HG02763 (cell line): Measurements from ENCODE around the gene TFF2.

Experiments
- ATAC-seq: cut with Tn5 transposase; IDR thresholded peaks from one replicate; pipeline ENCODE4 v1.9.1; 2021; ENCODE audit warnings: mild to moderate bottlenecking, moderate library complexity; ENCODE audit not compliant: unreplicated experiment

TFF2 gene

DNA sequence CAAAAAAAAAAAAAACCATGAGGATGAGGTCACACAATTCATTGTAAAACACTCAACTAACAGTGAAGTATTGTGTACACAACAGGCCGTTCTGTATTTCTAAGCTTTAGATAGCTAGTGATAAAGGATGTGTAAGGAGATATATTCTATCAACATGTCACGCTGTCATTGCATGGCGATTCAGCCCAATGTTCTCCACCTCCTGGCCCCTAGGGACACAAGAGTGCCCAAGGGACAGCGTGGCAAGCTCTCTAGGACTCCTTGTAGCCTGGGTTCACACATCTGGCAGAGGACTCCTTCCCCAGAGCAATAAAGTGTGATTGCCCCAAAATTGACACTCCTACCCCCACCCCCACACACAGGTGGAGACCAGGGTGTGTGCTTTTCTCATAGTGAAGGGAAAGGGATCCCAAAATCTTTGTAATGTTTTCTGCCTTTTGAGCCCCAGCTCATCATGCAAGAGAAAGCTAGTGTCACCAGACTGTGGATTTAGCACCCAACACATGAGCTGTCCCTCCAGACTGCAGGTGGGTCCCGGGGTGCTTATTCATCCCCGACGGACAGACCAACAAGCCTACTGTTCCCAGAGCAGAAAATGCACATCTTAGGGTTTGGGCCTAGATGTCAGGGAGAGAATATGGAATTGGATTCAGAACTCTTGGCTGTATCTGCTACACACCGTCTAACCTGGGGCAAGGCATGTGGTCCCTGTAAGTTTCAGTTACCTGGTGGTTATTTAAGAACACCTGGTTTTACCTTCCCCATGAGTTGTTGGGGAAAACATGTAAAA, 33.6 kb upstream of the TFF2 start:
- no peak for ATAC-seq

DNA sequence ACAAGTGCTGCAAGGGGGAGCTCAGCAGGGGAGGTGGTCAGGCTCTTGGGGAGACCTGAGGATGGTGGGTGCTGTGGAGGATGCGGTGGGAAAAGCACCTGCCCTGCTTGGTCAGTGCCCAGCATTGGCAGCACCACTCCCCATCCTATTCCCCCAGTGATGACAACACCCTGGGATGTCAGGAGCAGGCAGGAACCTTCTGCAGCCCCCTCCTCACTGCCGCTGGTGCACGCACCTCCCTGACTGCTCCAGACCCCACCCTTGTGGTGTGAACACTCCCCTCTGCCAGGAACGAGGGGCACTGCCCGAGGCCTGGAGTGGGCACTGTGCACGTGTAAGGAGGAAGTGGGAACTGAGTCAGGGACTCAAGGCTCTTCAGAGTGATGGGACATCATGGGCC, 32.5 kb upstream of the TFF2 start:
- ATAC-seq: no peak

DNA sequence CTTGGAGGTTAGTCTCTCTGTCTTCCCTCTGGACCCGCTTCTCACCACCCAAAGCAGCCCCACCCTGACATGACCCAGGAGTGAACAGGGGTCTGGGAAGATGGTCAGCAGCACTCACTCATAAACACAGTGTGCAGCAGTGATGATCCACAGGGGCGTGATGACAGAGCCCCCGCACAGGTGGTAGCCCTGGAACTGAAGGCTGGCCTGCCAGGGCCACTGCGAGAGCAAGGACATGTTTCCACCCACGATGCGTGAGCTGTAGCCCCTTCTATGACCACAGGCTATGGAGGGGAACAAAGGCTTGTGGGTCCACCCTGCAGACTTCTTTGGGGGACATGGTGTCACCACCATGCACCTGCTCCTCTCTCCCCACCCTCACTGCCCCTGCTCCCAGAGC, 32.1 kb upstream of the TFF2 start:
- no peak for ATAC-seq

DNA sequence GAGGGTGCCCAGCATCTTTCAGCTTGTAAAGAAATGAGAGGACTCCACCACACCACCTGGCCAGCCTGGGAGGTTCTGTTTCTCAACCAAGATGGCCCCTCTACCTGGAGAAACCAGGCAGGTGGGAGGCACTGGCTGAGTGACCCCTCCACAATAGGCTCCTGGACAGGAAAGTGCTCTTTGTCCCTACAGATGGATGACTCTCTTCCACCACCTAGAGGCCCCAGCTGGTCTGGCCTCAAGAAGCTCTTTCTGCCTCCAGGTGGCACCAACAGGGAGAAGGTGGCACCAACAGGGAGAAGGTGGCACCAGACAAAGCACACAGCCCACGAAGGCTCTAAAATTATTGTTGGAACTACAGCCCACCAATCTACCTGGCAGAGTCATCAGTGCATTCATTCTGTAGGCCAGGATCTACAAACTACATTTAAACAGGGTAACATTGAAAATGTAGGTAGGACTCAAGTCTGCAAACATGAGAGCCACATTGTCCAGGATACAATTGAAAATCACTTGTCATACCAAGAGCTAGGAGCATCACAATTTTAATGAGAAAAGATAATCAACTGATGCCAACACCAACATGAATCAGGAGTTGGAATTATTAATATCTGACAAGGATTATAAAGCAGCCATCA, 30.7 kb upstream of the TFF2 start:
- no peak for ATAC-seq

DNA sequence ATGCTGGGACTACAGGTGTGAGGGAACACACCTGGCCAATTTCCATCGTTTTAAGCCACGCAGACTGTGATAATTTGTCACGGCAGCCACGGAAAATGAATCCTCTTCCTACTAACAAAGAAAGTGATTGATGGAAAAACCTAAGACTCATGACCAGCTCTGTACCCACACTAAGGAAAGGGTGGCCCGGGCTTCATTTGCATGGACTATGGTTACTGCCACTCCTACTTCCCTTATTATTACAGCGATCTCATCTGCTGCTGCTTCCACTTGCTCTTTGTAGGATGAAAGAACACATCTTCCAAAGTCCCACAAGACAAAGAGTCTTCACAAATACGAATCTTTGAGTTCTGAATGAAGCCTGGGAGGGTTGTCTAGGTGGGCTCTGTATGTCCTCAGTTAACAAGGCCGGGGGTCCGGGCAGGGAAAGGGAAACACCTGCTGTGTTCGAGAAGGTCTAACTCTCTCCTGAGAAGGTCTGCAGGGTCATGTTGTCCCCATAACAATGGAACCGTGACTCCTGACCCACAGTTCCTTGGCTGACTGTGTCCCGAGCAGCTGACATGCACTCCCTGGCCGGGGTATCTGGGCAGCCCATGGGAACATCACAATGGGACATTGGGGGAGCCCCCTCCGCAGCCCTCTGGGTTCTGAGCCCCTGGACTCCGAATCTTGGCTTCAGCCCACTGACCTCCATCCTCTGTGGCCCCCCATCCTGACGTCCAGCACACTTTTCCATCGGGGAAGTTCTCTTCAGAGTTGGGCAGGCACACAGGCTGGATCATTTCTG, 28.8 kb upstream of the TFF2 start:
- ATAC-seq: no peak

DNA sequence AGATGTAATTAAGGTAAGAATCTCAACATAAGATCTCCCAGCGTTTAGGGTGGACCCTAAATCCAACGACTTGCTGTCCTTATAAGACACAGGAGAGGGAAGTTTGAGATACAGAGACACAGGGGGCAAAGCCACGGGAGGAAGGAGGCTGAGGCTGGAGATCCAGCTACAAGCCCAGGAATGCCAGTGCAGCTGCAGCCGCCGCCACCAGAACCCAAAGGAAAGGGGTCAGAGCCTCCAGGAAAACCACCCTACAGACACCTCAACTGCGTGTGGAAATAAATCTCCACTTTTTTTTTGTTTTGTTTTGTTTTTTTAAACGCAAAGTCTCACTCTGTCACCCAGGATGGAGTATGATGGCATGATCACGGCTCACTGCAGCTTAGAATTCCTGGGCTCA, 27.6 kb upstream of the TFF2 start:
- ATAC-seq: no peak

DNA sequence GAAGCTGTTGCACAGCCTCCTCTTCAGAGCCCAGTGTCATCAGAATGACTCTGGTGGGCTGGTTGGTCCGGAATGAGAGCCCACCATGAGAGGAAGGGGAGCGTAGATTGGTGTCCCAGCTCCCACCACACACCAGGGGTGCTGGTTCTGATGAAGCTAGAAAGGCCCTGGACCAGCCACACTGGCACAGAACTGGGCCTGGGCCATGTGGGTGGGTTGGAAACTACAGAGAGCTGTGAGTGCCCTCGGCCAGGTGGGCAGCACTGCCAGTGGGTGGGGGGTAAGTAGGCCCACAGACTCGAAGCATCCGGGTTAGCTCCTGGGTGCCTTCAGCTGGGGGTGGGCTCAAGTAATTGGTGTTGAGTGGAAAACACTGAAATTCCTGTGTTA, 27.2 kb upstream of the TFF2 start:
- ATAC-seq: no peak

DNA sequence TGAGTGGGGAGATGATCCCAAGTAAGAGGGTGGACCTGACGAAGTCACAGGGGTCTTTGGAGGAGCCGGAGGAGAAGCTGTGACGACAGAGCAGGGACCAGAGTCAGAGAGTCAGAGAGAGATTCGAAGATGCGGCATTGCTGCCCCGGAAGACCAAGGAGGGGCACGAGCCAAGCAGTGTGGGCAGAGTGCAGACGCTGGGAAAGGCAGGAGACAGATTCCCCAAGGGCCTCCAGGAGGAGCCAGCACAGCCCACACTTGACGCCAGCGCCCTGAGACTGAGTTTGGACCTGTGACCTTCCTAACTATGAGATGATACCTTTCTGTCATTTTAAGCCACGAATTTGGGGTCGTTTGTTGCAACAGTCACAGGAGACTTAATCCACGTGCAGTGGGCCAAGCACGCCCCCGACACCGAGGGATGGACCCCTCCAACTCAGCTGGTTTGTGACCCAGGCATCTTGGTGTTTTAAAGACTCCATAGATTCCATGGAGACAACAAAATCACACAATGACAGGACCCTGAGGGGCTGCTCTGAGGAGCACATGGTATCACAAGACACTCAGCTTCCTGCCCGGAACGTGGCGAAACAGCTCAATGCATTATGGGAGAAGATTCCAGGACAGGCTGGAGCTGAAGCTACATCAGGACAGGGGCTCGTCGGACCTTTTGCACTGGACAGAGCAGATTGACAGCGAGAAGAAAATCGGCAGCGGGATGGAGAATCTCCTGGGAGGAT, 26.6 kb upstream of the TFF2 start:
- no peak for ATAC-seq

DNA sequence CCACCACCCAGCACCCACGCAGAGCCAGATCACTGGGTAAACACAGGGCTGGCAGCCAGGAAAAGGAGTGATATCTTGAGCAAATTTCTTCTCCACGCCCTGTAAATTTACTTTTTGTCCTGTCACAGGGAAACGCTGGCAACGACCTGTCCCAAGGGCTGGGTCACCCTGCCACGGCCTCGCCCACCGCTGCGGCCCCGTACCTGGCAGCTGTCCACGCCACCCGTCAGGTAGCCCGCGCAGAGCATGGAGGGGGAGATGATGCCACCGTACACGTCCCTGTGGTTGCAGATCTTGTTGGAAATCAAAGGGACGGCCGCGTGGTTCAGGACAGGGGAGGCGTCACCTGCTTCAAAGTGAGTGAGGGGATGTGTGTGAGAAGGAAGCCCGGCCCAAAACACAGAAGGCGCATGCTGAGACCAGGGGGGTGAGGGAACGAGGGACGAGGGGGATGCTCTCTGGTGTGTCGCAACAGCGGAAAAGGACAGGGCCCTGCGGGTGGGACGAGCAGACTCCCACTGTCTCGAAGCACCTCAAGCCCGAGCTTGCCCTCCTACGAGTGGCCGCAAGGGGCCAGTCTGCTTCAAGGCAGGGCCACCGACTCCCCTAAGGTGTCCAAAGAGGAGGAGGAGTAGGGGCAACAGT, 25.7 kb upstream of the TFF2 start:
- no peak for ATAC-seq

DNA sequence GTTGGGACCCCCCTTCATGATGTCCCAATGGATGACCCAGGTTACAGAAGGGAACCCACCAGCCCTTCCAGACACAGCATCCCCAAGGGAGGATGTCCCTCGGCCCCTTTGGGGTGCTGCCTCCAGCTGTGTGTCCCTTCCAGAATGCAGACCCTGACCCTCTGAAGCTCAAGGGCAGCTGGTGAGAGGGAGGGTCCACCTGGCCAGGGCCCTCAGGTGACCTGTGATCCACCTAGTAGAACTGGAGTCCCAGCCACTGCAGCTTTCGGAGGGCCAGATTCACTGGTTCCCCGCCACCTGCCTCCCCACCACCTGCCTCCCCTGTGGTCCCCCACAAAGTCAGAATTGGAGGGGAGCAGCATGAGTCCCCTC, 25.2 kb upstream of the TFF2 start:
- no peak for ATAC-seq

DNA sequence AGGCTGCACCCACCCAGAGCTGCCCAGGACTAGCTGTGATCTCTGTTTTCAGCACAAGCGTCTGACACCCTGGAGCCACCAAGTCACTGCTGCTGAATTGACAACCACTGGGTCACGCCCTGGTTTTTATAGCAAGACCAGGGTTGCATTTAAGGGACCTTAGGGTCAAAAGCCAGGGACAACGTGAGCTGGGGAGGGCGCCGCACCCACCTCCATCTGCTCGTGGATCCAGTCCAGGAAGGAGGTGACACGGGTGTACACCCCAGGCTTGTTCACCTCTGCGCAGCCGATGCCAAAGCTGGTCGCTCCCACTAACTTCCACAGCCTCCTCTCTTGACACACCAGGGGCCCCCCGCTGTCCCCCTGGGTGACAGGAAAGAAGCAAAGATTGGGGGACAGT, 24.7 kb upstream of the TFF2 start:
- ATAC-seq: no peak

DNA sequence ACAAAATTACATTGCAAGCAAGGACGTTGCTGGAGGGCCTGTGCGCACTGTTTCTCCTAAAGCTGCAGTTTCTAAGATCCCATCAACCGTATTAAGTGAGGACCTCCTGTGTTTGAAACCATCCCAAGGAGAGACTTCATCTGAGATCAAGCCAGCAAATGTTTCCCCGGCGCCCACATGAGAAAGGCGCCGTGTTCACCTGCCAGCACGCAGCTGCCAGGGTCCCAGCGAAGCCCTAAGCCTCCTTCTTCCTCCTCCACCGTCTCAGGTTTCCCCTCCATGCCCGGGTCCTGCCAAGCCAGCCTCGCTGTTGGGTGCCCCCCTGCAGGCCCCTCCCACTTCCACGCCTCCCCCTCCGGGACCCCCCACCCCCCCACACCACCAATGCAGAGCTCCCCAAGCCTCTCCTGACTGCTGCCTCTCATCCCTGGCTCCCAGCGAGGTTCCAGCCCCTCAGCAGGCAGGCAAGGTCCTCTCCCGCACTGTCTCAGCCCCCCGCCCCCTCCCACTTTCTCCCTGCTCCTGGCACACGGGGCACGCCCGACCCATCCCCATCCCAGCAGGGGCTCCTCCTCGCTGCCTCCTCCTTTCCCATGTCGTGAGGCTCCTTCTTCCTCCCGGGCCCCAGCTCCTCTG, 24.2 kb upstream of the TFF2 start:
- ATAC-seq: no peak

DNA sequence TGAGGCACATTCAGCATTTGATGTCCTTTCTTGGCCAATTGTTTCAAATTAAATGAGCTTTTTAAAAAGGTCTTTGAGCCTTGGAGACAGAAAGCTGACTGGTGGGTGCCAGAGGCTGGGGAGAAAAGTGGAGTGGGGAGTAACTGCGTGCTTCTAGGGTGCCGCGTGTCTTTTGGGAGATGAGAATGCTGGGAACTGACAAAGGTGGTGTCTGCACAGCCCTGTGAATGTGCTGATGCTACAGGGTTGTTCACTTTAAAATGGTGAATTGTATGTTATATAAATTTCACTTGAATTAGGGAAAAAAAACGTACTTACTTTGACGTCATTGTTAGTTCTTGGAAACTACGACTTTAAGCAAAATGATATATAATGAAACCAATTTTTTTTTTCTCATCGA, 23.7 kb upstream of the TFF2 start:
- no peak for ATAC-seq

DNA sequence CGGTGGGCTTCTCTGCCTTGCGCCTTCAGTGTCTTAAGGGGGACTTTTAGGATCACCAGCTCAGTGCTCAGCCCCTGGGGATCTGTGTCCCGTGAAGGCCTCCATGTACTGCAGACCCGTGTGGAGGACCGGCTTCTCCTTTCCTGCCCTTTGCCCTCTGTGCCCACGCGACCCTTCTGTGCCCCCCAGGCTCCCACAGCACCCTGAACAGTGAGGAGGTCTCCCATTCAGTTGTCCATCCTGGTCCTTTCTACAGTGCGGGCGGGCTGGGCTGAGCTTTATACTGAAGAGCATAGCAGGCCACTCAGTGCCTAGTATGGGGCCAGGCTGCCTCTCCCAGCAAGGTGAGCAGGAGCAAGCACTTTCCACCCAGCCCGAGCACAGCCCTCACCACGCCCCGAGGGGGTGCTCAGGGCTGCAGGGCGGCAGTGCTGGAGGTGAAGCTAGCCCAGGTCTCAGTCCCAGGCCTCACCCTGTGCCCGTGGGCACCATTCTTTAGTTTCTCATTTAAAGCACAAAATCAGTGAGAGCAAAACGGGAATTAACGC, 23.2 kb upstream of the TFF2 start:
- no peak for ATAC-seq

DNA sequence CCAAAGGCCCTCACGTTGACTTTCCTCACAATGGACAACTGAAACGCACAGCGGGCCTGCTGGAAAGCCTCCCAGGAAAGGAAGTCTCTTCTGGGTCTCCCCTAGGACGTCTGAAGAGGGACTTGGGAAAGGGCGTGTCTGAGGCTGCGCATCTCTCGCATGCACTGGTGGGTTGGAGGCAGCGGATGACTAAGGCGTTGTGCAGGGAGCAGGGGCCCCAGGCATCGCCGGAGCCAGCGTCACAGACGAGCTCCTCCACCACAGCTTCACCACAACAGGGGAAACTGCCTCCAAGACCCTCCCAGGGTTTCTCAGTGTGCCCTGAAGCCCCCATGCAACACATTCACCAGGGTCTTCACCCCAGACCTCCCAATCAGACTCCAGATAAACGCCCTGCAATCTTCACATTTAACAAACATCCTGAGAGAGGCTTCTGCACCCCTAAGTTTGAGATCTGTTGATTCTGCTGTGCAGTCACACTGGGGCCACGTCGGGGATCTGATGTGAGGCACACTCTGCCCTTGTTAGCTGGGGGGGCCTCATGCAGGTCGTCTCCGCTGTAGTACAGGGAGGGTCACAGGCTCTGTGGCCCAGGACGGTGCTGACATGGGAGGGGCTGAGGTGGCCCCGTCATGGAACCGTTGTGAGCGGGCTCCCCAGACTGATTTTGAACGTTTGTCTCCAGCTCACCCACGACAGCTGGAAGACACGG, 22.6 kb upstream of the TFF2 start:
- ATAC-seq: no peak

DNA sequence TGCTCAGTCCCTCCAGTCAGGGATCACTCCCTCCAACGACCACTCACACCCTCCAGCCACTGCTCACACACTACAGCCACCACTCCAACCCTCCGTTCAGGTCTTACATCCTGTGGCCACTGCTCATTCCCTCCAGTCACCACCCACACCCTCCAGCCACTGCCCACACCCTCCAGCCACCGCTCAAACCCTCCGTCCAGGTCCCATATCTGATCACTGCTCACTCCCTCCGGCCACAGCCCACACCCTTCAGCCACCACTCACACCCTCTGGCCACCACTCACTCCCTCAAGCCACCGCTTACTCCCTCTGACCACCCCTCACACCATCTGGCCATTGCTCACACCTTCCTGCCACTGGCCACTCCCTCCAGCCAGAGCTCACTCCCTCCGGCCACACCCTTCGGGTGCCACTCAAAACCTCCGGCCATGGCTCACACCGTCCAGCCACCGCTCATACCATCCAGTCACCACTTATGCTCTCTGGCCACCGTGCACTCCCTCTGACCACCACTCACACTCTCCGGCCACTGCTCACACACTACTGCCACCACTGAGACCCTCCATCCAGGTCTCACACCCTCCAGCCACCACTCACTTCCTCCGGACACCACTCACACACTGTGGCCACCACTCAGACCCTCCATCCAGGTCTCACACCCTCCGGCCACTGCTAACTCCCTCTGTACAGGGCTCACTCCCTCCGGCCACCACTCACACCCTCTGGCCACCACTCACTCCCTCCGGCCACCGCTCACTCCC, 20.3 kb upstream of the TFF2 start:
- ATAC-seq: no peak

DNA sequence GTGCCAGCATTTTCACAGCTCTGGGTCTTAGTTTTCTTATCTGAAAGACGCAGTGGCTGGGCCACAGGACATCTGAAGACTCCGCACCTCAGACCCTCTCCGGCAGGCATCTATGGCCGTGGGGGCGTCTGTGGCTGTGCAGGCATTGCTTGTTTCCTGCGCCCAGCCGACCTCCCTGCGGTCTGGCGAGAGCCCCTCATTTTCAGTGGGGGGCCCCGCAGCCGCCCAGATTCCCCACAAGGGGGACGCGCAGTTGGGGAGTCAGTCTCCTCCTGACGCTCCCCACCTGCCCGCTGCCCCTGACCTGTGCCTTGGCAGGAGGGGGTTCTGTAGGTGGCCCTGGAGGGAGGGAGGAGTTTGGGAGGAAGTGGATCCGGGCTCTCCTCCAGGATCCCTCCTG, 19.0 kb upstream of the TFF2 start:
- ATAC-seq: no peak

DNA sequence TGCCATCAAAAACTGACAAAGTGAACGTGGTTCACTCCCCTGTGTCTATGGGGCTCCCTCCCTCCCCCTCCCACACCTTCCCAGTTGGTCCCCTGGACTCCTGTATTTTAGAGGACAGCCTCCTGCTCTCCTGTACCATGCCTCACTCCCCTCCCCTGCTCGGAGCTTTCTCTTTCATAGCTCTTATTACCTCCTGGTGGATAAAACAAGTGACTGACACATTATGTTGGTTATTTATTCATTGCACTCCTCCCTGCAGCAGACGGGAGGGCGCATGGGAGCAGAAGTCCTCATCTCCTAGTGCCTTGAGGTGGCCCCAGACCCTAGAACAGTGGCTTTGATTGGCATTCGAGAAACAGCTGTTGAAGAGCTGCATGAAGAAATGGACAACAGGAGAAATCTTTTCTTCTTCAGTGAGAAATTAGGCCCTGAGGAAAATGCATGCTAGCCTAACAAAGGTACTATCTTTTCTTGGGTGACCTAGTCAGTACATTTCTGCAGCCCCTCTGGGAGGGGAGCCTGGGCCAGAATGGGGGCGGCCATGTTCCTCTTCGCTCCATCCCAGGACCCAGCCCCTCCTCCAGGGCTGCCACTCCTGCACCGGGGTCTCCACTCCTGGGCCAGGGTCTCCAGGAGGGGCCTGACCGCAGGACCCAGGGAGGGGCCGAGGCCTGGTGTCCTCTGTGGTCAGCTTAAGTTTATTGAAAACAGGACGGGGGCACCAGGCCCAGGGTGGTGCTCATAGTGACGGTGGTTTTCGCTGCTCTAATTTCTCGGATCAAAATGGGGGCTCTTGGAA, 16.8 kb upstream of the TFF2 start:
- ATAC-seq: no peak
